Breast epithelium (tissue), 3 donors: ENCODE results near the gene ZNF491.

Experiments used
- CTCF ChIP-seq, 3 donors: fragments of 450-650 bp; IDR thresholded peaks; one replicate each; pipeline ENCODE4 v1.5.1; 2016 to 2017; ENCODE audit warnings: antibody characterized with exemption in 3 of 3, mild to moderate bottlenecking in 3 of 3, moderate library complexity in 3 of 3
- POLR2A ChIP-seq: fragments of 450-650 bp; IDR thresholded peaks from one replicate; pipeline ENCODE4 v1.6.1; 2016; ENCODE audit warnings: antibody characterized with exemption, mild to moderate bottlenecking, moderate library complexity
- POLR2AphosphoS5 ChIP-seq, 3 donors: sonication (generic); formaldehyde crosslinking; IDR thresholded peaks; one replicate each; pipeline ENCODE4 v1.6.1; 2017; ENCODE audit warnings: antibody characterized with exemption in 3 of 3

- no peak for TF ChIP-seq CTCF (IDR thresholded peaks at IDR 0.05)
- no peak for TF ChIP-seq POLR2A
- TF ChIP-seq POLR2AphosphoS5 (IDR thresholded peaks at IDR 0.05) = no peak
These were observed 55.0 kb downstream of the ZNF491 start for GRCh38 chr19:11853358-11853757.
